Activated T-helper 2 cell treated with anti-CD3 and anti-CD28 coated beads, Interferon-gamma antibody, Interleukin-2, Interleukin-4, amounts not matched to agents 10 μg/mL and 5 μg/mL and 100 μg/mL, durations not matched to agents 14 hours and 24 hours and 36 hours (primary cell): ENCODE results near the gene C2orf68. TPM values are rescaled to one million over a fixed set of nuclear protein-coding genes. Genes with fewer than 3 reads are reported as not detected.
"Not testable (repeated sequence)": the region's sequence is repeated elsewhere in the genome, so short reads cannot be mapped to it uniquely, and the experiment has no call there.

ENCODE experiments used
- DNase-seq: peaks from one replicate; pipeline ENCODE4 v3.0.0; 2021; ENCODE audit warnings: low spot score
- H3K27ac Mint-ChIP-seq: one replicate; pipeline ENCODE4 v1.8.0; 2021; ENCODE audit warnings: mixed read lengths
- H3K27me3 Mint-ChIP-seq: one replicate; pipeline ENCODE4 v1.8.0; 2021; ENCODE audit warnings: low read depth, mixed read lengths
- H3K36me3 Mint-ChIP-seq: one replicate; pipeline ENCODE4 v1.8.0; 2021; ENCODE audit warnings: low read depth, mixed read lengths
- H3K4me1 Mint-ChIP-seq: one replicate; pipeline ENCODE4 v1.8.0; 2021; ENCODE audit warnings: low read depth, mixed read lengths
- H3K4me3 Mint-ChIP-seq: one replicate; pipeline ENCODE4 v1.8.0; 2021; ENCODE audit warnings: low read depth, mild to moderate bottlenecking, moderate library complexity, mixed read lengths
- H3K9me3 Mint-ChIP-seq: one replicate; pipeline ENCODE4 v1.8.0; 2021; ENCODE audit warnings: mixed read lengths
- intact Hi-C: fragments of 100-400 bp; cut with micrococcal nuclease; formaldehyde crosslinking; loops from one replicate; pipeline ENCODE4 v1.15.1; 2023
- total RNA-seq: library from RNA; stranded (reverse); gene quantifications from 2 replicates; pipeline ENCODE4 v1.2.3, GENCODE V29; 2022

C2orf68 gene
- total RNA-seq, 1 donor from 2014 or later: 35.6 TPM

- peaks cover 33% of the 10 kb centered on the region for H3K4me1 Mint-ChIP-seq
- no peak overlapping the region for H3K27ac Mint-ChIP-seq
These were observed 31.7 kb downstream of the C2orf68 start for GRCh38 chr2:85580206-85580605.

GRCh38 chr2:85579266-85579935, 32.5 kb downstream of the C2orf68 start:
- Mint-ChIP-seq H3K9me3 (no peaks in the 10 kb centered on the region), H3K27ac (peak overlapping the region; percentile 80), H3K4me1 (peaks cover 28% of the 10 kb centered on the region), H3K4me3 (peak overlapping the region; percentile 89), H3K27me3 (no peaks in the 10 kb centered on the region), H3K36me3 (peaks cover 34% of the 10 kb centered on the region)
- no peak for DNase-seq
- intact Hi-C loops: loop anchor here (2.0 kb wide), 1 partner anchor 19 kb away; the partner anchor contains the start of gene GGCX

More at GRCh38 chr2:85580206-85580605, 31.7 kb downstream of the C2orf68 start:
- Mint-ChIP-seq H3K4me3 (peak overlapping the region; percentile 30), H3K36me3 (peaks cover 34% of the 10 kb centered on the region), H3K9me3 (no peaks in the 10 kb centered on the region), H3K27me3 (no peaks in the 10 kb centered on the region)
- no peak for DNase-seq
- intact Hi-C loops: no loop called here

GRCh38 chr2:85578243-85579180, 33.4 kb downstream of the C2orf68 start:
- Mint-ChIP-seq H3K27ac (peak overlapping the region; percentile 80), H3K36me3 (peaks cover 33% of the 10 kb centered on the region), H3K9me3 (no peaks in the 10 kb centered on the region), H3K4me3 (peak overlapping the region; percentile 89), H3K27me3 (no peaks in the 10 kb centered on the region), H3K4me1 (peaks cover 22% of the 10 kb centered on the region)
- DNase-seq: no peak
- intact Hi-C loops: loop anchor here (2.0 kb wide), 1 partner anchor 18 kb away; the partner anchor contains the start of gene GGCX

GRCh38 chr2:85577386-85578242, 34.3 kb downstream of the C2orf68 start, which contains the start of gene VAMP8:
TSS of gene VAMP8 (plus strand) at chr2:85577586. CDS start at chr2:85577647, 61 bp downstream.
- Mint-ChIP-seq H3K9me3 (no peaks in the 10 kb centered on the region), H3K4me1 (peaks cover 18% of the 10 kb centered on the region), H3K27me3 (peaks cover 2% of the 10 kb centered on the region), H3K36me3 (peaks cover 25% of the 10 kb centered on the region), H3K27ac (peak within 1 kb of the TSS; percentile 80), H3K4me3 (peak within 1 kb of the TSS; percentile 89)
- DNase-seq: peak; percentile 45
- intact Hi-C loops: loop anchor here (1.0 to 2.0 kb wide), 2 partner anchors 17 to 18 kb away; partner anchors contain the start of genes GGCX and RNF181

GRCh38 chr2:85577063-85577385, 34.8 kb downstream of the C2orf68 start:
- DNase-seq: no peak
- Mint-ChIP-seq H3K36me3 (peaks cover 20% of the 10 kb centered on the region), H3K27ac (peak overlapping the region; percentile 80), H3K4me3 (peak overlapping the region; percentile 89), H3K4me1 (peaks cover 18% of the 10 kb centered on the region), H3K27me3 (peaks cover 5% of the 10 kb centered on the region), H3K9me3 (no peaks in the 10 kb centered on the region)
- intact Hi-C loops: loop anchor here (1.0 kb wide), 1 partner anchor 18 kb away; the partner anchor contains the start of gene RNF181

- H3K9me3 Mint-ChIP-seq: no peaks in the 10 kb centered on the region
- no peak for DNase-seq
- peaks cover 12% of the 10 kb centered on the region for H3K36me3 Mint-ChIP-seq
- no peak overlapping the region for H3K27ac Mint-ChIP-seq
- intact Hi-C loops: no loop called here
- peaks cover 14% of the 10 kb centered on the region for H3K27me3 Mint-ChIP-seq
- H3K4me1 Mint-ChIP-seq: peaks cover 18% of the 10 kb centered on the region
- H3K4me3 Mint-ChIP-seq: no peak overlapping the region
These were observed 36.1 kb downstream of the C2orf68 start for GRCh38 chr2:85575739-85576138.

GRCh38 chr2:85566265-85566664, 45.6 kb downstream of the C2orf68 start:
- Mint-ChIP-seq H3K4me1 (peaks cover 10% of the 10 kb centered on the region), H3K36me3 (no peaks in the 10 kb centered on the region), H3K27ac (no peak overlapping the region), H3K9me3 (no peaks in the 10 kb centered on the region), H3K27me3 (peaks cover 16% of the 10 kb centered on the region), H3K4me3 (no peak overlapping the region)
- DNase-seq: no peak
- intact Hi-C loops: no loop called here

- intact Hi-C loops: no loop called here
- Mint-ChIP-seq H3K36me3 (no peaks in the 10 kb centered on the region), H3K9me3 (no peaks in the 10 kb centered on the region), H3K27ac (no peak overlapping the region), H3K4me3 (no peak overlapping the region), H3K27me3 (peaks cover 2% of the 10 kb centered on the region), H3K4me1 (peaks cover 21% of the 10 kb centered on the region)
- DNase-seq: no peak
These were observed 47.7 kb downstream of the C2orf68 start for GRCh38 chr2:85564144-85564563.

GRCh38 chr2:85561280-85562212, 50.3 kb downstream of the C2orf68 start, which contains the start of gene GGCX:
TSS of gene GGCX (minus strand) at chr2:85561493. CDS start at chr2:85561428, 65 bp downstream.
- DNase-seq: peak; percentile 87

GRCh38 chr2:85560812-85561279, 51.0 kb downstream of the C2orf68 start:
- no peak for DNase-seq
- H3K4me1 Mint-ChIP-seq: peaks cover 25% of the 10 kb centered on the region
- H3K27me3 Mint-ChIP-seq: no peaks in the 10 kb centered on the region
- H3K4me3 Mint-ChIP-seq: peak overlapping the region; percentile 98
- H3K27ac Mint-ChIP-seq: peak overlapping the region; percentile 70
- H3K36me3 Mint-ChIP-seq: peaks cover 19% of the 10 kb centered on the region
- no peaks in the 10 kb centered on the region for H3K9me3 Mint-ChIP-seq
- intact Hi-C loops: loop anchor here (1.0 to 2.0 kb wide), 6 partner anchors 18 to 207 kb away; partner anchors contain the start of genes ELMOD3, MAT2A, RETSAT and RNF181

More at GRCh38 chr2:85561280-85562212, 50.3 kb downstream of the C2orf68 start, which contains the start of gene GGCX:
- Mint-ChIP-seq H3K36me3 (peaks cover 12% of the 10 kb centered on the region), H3K4me1 (peaks cover 25% of the 10 kb centered on the region), H3K9me3 (no peaks in the 10 kb centered on the region), H3K4me3 (peak within 1 kb of the TSS; percentile 98), H3K27me3 (no peaks in the 10 kb centered on the region), H3K27ac (peak within 1 kb of the TSS; percentile 93)
- intact Hi-C loops: loop anchor here (1.0 to 2.0 kb wide), 6 partner anchors 17 to 207 kb away; partner anchors contain the start of genes ELMOD3, MAT2A, RETSAT and RNF181

- H3K27me3 Mint-ChIP-seq, H3K9me3 Mint-ChIP-seq, DNase-seq: not testable (repeated sequence)
- Mint-ChIP-seq H3K4me1 (peaks cover 26% of the 10 kb centered on the region), H3K36me3 (peaks cover 23% of the 10 kb centered on the region), H3K4me3 (peak overlapping the region; percentile 98), H3K27ac (peak overlapping the region; percentile 70)
- intact Hi-C loops: loop anchor here (2.0 kb wide), 4 partner anchors 18 to 140 kb away; partner anchors contain the start of genes MAT2A and TMEM150A
These were observed 51.5 kb downstream of the C2orf68 start for GRCh38 chr2:85560403-85560726.
